GM06990 (cell line): ENCODE data around the gene TMEM89.
A peak's percentile ranks its signal among the peaks of the same experiment; 100 is the strongest.

Source experiments
- DNase-seq: peaks from one replicate; pipeline ENCODE4 v3.0.0-alpha.2; 2011; ENCODE audit not compliant: insufficient read length; ENCODE audit errors: extremely low read depth
- H3K27me3 ChIP-seq: replicated peaks from 2 replicates; pipeline ENCODE4 v1.6.0; 2011; ENCODE audit warnings: low read length; ENCODE audit not compliant: control insufficient read depth, insufficient read depth
- H3K36me3 ChIP-seq: 2 replicates; pipeline ENCODE4 v1.5.1; 2011; ENCODE audit warnings: low read length; ENCODE audit not compliant: control insufficient read depth, insufficient read depth
- H3K4me3 ChIP-seq: replicated peaks from 2 replicates; pipeline ENCODE4 v1.5.1; 2011; ENCODE audit warnings: low read depth, mild to moderate bottlenecking, control low read depth, low read length
- CTCF ChIP-seq: IDR thresholded peaks from 2 replicates; pipeline ENCODE4 v1.5.1; 2011; ENCODE audit warnings: low read length, control low read depth, mild to moderate bottlenecking, inconsistent platforms; ENCODE audit not compliant: insufficient read depth, poor library complexity, severe bottlenecking

Gene TMEM89

GRCh38 chr3:48639944-48640606 is 18.5 kb upstream of the TMEM89 start:
- no peak for DNase-seq
- no peak overlapping the region for H3K4me3 ChIP-seq
- no peak for TF ChIP-seq CTCF
- no peaks in the 10 kb centered on the region for H3K27me3 ChIP-seq
- H3K36me3 ChIP-seq: no peaks in the 10 kb centered on the region

- peaks cover 2% of the 10 kb centered on the region for H3K36me3 ChIP-seq
- H3K27me3 ChIP-seq: no peaks in the 10 kb centered on the region
- no peak overlapping the region for H3K4me3 ChIP-seq
- no peak for DNase-seq
- no peak for TF ChIP-seq CTCF
These were observed 15.7 kb upstream of the TMEM89 start for GRCh38 chr3:48637305-48637704.

GRCh38 chr3:48636149-48636655 is 14.6 kb upstream of the TMEM89 start:
- Histone ChIP-seq H3K4me3 (peak overlapping the region; percentile 89), H3K27me3 (no peaks in the 10 kb centered on the region), H3K36me3 (peaks cover 9% of the 10 kb centered on the region)
- no peak for DNase-seq
- TF ChIP-seq CTCF: no peak

- peaks cover 11% of the 10 kb centered on the region for H3K36me3 ChIP-seq
- H3K4me3 ChIP-seq: peak within 1 kb of the TSS; percentile 89
- H3K27me3 ChIP-seq: no peaks in the 10 kb centered on the region
- peak; percentile 97 for DNase-seq
- TF ChIP-seq CTCF: peak; percentile 84
These were observed 13.9 kb upstream of the TMEM89 start, which contains the start of gene SLC26A6 for GRCh38 chr3:48635222-48636021. Gene SLC26A6, minus strand, starts transcription at chr3:48635461. Its CDS starts 68 bp downstream, at chr3:48635393.

GRCh38 chr3:48634661-48635221 is 13.2 kb upstream of the TMEM89 start:
- TF ChIP-seq CTCF: no peak
- Histone ChIP-seq H3K27me3 (no peaks in the 10 kb centered on the region), H3K4me3 (peak overlapping the region; percentile 89), H3K36me3 (peaks cover 15% of the 10 kb centered on the region)
- peak; percentile 52 for DNase-seq
